K562 (cell line): Measurements from ENCODE around the gene PCDH1. TPM values are rescaled to one million over a fixed set of nuclear protein-coding genes. Genes with fewer than 3 reads are reported as not detected.

Experiments used
- ATAC-seq: fragments of 200-7000 bp; cut with Tn5 transposase; 3 replicates; pipeline ENCODE4 v1.9.1; 2020; ENCODE audit warnings: moderate library complexity
- BruUV-seq: library from RNA; stranded (reverse); fragments of 400-500 nt; replicated peaks from 2 replicates; lab custom pipeline; 2021; lab: Mats Ljungman, UMichigan
- CTCF ChIA-PET: fragments of 300-600 bp; formaldehyde crosslinking; extraction: SDS; loops from one replicate; lab custom pipeline; 2021; ENCODE audit warnings: low intra/inter-chr PET ratio; lab: Yijun Ruan, JAX
- POLR2A ChIA-PET: fragments of 300-600, 350-650 bp; sonication (Branson Sonifier 250); formaldehyde crosslinking; extraction: SDS; loops from one replicate; lab custom pipeline; 2021; ENCODE audit warnings: antibody characterized with exemption, inconsistent platforms; lab: Yijun Ruan, JAX
- DNase-seq, 4 experiments: peaks; one replicate each; pipeline versions ENCODE4 v3.0.0 to v3.0.0-alpha.2; 2011 to 2018; ENCODE audit warnings: low spot score in 3 of 4, mixed read lengths in 3 of 4; ENCODE audit errors: extremely low read depth in 1 of 4
- FAIRE-seq: peaks from 2 replicates; lab custom pipeline; 2011; peaks lifted over from hg19 to GRCh38; lab: Jason Lieb, UNC
- H2AFZ ChIP-seq: 2 replicates; pipeline ENCODE4 v1.6.0; 2011; ENCODE audit warnings: low read depth, low read length, control low read depth, inconsistent platforms
- H3K27ac ChIP-seq: fragments of 200-600 bp; 3 replicates; pipeline ENCODE4 v1.8.0; 2011; ENCODE audit warnings: low read depth, mild to moderate bottlenecking, control low read depth, inconsistent platforms, low read length, moderate library complexity, mixed read lengths; ENCODE audit errors: extremely low read depth
- H3K27me3 ChIP-seq, 2 experiments: fragments of 300-600 bp in 1 of 2; 2 replicates in 1 of 2; 3 replicates in 1 of 2; pipeline versions ENCODE4 v1.6.0 to v1.8.0; 2011; ENCODE audit warnings: inconsistent platforms in 2 of 2, low read length in 2 of 2, mild to moderate bottlenecking in 1 of 2, mixed read lengths in 1 of 2, moderate library complexity in 1 of 2; ENCODE audit not compliant: control insufficient read depth in 2 of 2, insufficient read depth in 2 of 2
- H3K36me3 ChIP-seq: fragments of 300-600 bp; 3 replicates; pipeline ENCODE4 v1.8.0; 2011; ENCODE audit warnings: mild to moderate bottlenecking, low read length, inconsistent platforms; ENCODE audit not compliant: control insufficient read depth, insufficient read depth
- H3K4me1 ChIP-seq, 2 experiments: fragments of 200-600 bp in 1 of 2; replicated peaks in 1 of 2; 2 replicates in 1 of 2; 3 replicates in 1 of 2; pipeline versions ENCODE4 v1.5.1 to v1.8.0; 2011; ENCODE audit warnings: inconsistent platforms in 2 of 2, low read length in 2 of 2, mild to moderate bottlenecking in 1 of 2, mixed read lengths in 1 of 2, moderate library complexity in 1 of 2; ENCODE audit not compliant: control insufficient read depth in 2 of 2, insufficient read depth in 2 of 2
- H3K4me2 ChIP-seq: 2 replicates; pipeline ENCODE4 v1.6.1; 2011; ENCODE audit warnings: low read length, control low read depth, inconsistent platforms, mixed read lengths; ENCODE audit not compliant: insufficient read depth
- H3K4me3 ChIP-seq: fragments of 200-600 bp; sonication (generic), shearing (Covaris generic); 2 replicates; pipeline ENCODE4 v1.5.1; 2016; ENCODE audit warnings: control low read depth, inconsistent platforms
- H3K79me2 ChIP-seq: fragments of 200-600 bp; 3 replicates; pipeline ENCODE4 v1.8.0; 2011; ENCODE audit warnings: low read length, inconsistent platforms; ENCODE audit not compliant: control insufficient read depth, insufficient read depth
- H3K9ac ChIP-seq, 2 experiments: 2 replicates each; pipeline versions ENCODE4 v1.6.0 to v1.6.1; 2011; ENCODE audit warnings: low read depth in 2 of 2, low read length in 2 of 2, control low read depth in 1 of 2, inconsistent platforms in 1 of 2, mild to moderate bottlenecking in 1 of 2, mixed read lengths in 1 of 2; ENCODE audit not compliant: insufficient read depth in 1 of 2
- H3K9me1 ChIP-seq: one replicate; pipeline ENCODE4 v1.6.0; 2011; ENCODE audit warnings: inconsistent platforms, mild to moderate bottlenecking, low read length, moderate library complexity; ENCODE audit not compliant: control insufficient read depth, insufficient read depth
- H3K9me3 ChIP-seq: replicated peaks from 2 replicates; pipeline ENCODE4 v1.5.1; 2011; ENCODE audit warnings: low read depth, low read length, inconsistent platforms; ENCODE audit not compliant: control insufficient read depth, insufficient read depth
- H4K20me1 ChIP-seq: replicated peaks from 2 replicates; pipeline ENCODE4 v1.6.1; 2011; ENCODE audit warnings: low read length, inconsistent platforms, mixed read lengths; ENCODE audit not compliant: control insufficient read depth, insufficient read depth
- CSDE1 ChIP-seq, 2 experiments: fragments of 450-650 bp; IDR thresholded peaks; 2 replicates each; pipeline ENCODE4 v1.6.1; 2016; ENCODE audit warnings: mild to moderate bottlenecking in 1 of 2
- KAT2B ChIP-seq: IDR thresholded peaks from one replicate; pipeline ENCODE4 v1.6.1; 2012; ENCODE audit warnings: low read depth, mild to moderate bottlenecking, control low read depth, inconsistent platforms, low read length, moderate library complexity
- KDM1A ChIP-seq, 2 experiments: fragments of 450-650 bp; IDR thresholded peaks; 2 replicates each; pipeline ENCODE4 v1.6.1; 2016; ENCODE audit warnings: mild to moderate bottlenecking in 2 of 2
- RFX1 ChIP-seq: fragments of 450-650 bp; IDR thresholded peaks from 2 replicates; pipeline ENCODE4 v1.6.1; 2016; ENCODE audit warnings: mild to moderate bottlenecking, moderate library complexity
- TCFL5 ChIP-seq: fragments of 250-450 bp; sonication (Bioruptor Pico); conservative IDR thresholded peaks from 2 replicates; pipeline ENCODE4 v1.6.1; 2021; ENCODE audit warnings: mild to moderate bottlenecking, moderate library complexity, matching md5 sums
- ZNF324 ChIP-seq: fragments of 250-450 bp; sonication (Bioruptor Pico); IDR thresholded peaks from 2 replicates; pipeline ENCODE4 v1.4.0; 2020; ENCODE audit warnings: mild to moderate bottlenecking
- WGBS: fragments of 100-300 bp; shearing (Covaris generic); methylation state at CpG from one replicate; pipeline ENCODE4 v1.1.6; 2016; ENCODE audit warnings: low coverage, mixed read lengths; ENCODE audit not compliant: insufficient coverage; ENCODE audit errors: missing lambda C conversion rate; 5-methylcytosine and 5-hydroxymethylcytosine counted together
- in situ Hi-C: fragments of 300-500 bp; cut with MboI; formaldehyde crosslinking; loops from 4 replicates; pipeline ENCODE4 v1.15.0; 2018; ENCODE audit warnings: inconsistent platforms, mixed read lengths
- intact Hi-C: fragments of 100-400 bp; cut with micrococcal nuclease; formaldehyde crosslinking; loops from 2 replicates; pipeline ENCODE4 v1.14.2; 2022
- polyA plus RNA-seq, 8 experiments: library from polyadenylated mRNA; depleted of rRNA in 4 of 8; stranded (reverse) in 5 of 8; unstranded in 3 of 8; fragments of >200 nt; fragmentation: Nextera tagmentation in 2 of 8; fragmentation: Illumina TruSeq in 1 of 8; extraction: Ambion mirVana in 2 of 8; extraction: Trizol in 1 of 8; gene quantifications; 2 replicates each; pipeline versions ENCODE4 v1.2.1 to v1.2.3, GENCODE V29; 2011 to 2014; ENCODE audit warnings: inconsistent platforms in 1 of 8, missing spikeins in 1 of 8
- total RNA-seq, 7 experiments: library from RNA; depleted of rRNA in 6 of 7; stranded (reverse); fragments of >200 nt in 6 of 7; fragmentation: Illumina TruSeq in 2 of 7; extraction: Trizol in 2 of 7; gene quantifications; 2 replicates each; pipeline versions ENCODE4 v1.2.1 to v1.2.3, GENCODE V29; 2011 to 2021; ENCODE audit warnings: low replicate concordance in 1 of 7
- TF ChIP-seq, protein P1 (sequence below): sonication (generic); formaldehyde crosslinking; IDR thresholded peaks from 2 replicates; pipeline ENCODE4 v1.8.0; 2022; ENCODE audit warnings: missing genetic modification reagents, mild to moderate bottlenecking, moderate library complexity, borderline replicate concordance

The PCDH1 gene
- total and polyA plus RNA-seq, 9 of the 15 experiments (the other 6 are each of a cell fraction or from before 2014, with no cell fraction given) = 0.11 to 3.6 (median 1.9) TPM; not detected in 1

DNA sequence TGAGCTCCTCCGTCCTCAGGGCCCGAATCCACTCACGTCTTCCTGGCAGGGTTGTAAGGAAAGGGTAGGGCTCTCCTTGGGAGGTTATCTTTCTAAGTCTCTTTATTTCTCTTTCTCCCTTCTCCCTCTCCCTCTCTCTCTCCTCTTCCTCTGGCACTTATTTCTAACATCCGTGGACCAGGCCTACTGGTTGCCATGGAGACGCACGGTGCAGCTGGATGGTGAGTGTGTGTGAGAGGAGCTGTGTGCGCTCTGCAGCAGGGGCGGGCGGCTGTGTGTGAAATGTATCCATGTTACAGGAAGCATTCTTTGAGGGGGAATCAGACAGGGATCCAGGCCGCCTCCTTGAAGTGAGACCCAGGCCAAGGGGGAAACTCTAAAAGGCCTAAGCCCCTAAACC lies 32.2 kb downstream of the PCDH1 start:
- no peak overlapping the region for H3K4me3 ChIP-seq
- no peaks in the 10 kb centered on the region for H3K79me2 ChIP-seq
- peaks cover 0 to 17% of the 10 kb centered on the region in 2 experiments; a peak in 2 of 5 replicates for H3K27me3 ChIP-seq
- H2AFZ ChIP-seq = 0 out of 2 replicates have a peak overlapping the region, but pooled peaks have one; percentile 4
- peak overlapping the region in 1 of 2 experiments; percentile 56; a peak in 1 of 4 replicates for H3K9ac ChIP-seq
- H3K4me1 ChIP-seq = peaks cover 20 to 41% of the 10 kb centered on the region in 2 experiments
- H4K20me1 ChIP-seq = no peaks in the 10 kb centered on the region
- H3K4me2 ChIP-seq = peak overlapping the region; percentile 43; the same call in 1 of the 2 replicates
- no peaks in the 10 kb centered on the region for H3K36me3 ChIP-seq
- no peaks in the 10 kb centered on the region for H3K9me1 ChIP-seq
- no peaks in the 10 kb centered on the region for H3K9me3 ChIP-seq
- DNase-seq = peak in 2 of 4 experiments; percentile 23 to 56
- no TSS peak for BruUV-seq
- FAIRE-seq = no peak
- no peak for ATAC-seq
- TF ChIP-seq, protein P1, sequence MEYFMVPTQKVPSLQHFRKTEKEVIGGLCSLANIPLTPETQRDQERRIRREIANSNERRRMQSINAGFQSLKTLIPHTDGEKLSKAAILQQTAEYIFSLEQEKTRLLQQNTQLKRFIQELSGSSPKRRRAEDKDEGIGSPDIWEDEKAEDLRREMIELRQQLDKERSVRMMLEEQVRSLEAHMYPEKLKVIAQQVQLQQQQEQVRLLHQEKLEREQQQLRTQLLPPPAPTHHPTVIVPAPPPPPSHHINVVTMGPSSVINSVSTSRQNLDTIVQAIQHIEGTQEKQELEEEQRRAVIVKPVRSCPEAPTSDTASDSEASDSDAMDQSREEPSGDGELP (CRISPR knock-in tag) = peak; percentile 34; the same call in 1 of the 2 replicates
- TF ChIP-seq TCFL5 (CRISPR knock-in tag) (no peak), RFX1 (peak; percentile 94), CSDE1 (IDR thresholded peaks at IDR 0.05) (peak in 1 of 2 experiments; percentile 41; a peak in 1 of 4 replicates), KAT2B (no peak), KDM1A (IDR thresholded peaks at IDR 0.05) (peak in 1 of 2 experiments; percentile 24; a peak in 2 of 4 replicates), ZNF324 (CRISPR knock-in tag) (no peak)
- intact Hi-C loops = no loop called here
- no peak overlapping the region for H3K27ac ChIP-seq
- ChIA-PET CTCF (no interaction called here), POLR2A (interaction anchor here (0.6 to 1.2 kb wide), 4 partner anchors 18 to 130 kb away, joined by 3 to 4 read pairs (median 3); partner anchors contain the start of gene DELE1)
- in situ Hi-C loops = no loop called here
- WGBS = 46% methylated on average over 10 of the region's 10 CpGs
